ENCODE measurements around the gene C1orf50. TPM values are rescaled to one million over a fixed set of nuclear protein-coding genes. Genes with fewer than 3 reads are reported as not detected.

Gene C1orf50
- total RNA-seq, 1 experiment from 2014 or later = 5.1 TPM

DNA sequence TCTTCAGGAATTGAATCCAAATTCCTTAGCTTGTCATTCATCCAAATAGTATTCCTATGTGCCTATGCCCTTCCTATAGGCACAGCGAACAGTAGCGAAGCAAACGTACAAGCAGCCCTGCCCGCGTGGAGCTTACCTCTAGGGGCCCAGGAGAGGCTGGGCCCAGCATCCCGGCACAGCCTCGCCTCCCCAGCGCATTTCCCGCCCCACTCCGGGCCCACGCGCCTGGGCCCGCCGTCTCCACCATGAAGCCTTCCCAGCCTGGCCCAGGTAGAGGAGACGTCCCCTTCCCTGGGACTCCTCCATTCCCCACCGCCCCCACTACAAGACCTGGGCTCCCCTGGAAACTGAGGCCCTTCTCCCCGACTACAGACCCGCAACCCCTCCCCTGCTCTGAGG, 17.5 kb downstream of the C1orf50 start (continued):
- TF ChIP-seq, protein P1, sequence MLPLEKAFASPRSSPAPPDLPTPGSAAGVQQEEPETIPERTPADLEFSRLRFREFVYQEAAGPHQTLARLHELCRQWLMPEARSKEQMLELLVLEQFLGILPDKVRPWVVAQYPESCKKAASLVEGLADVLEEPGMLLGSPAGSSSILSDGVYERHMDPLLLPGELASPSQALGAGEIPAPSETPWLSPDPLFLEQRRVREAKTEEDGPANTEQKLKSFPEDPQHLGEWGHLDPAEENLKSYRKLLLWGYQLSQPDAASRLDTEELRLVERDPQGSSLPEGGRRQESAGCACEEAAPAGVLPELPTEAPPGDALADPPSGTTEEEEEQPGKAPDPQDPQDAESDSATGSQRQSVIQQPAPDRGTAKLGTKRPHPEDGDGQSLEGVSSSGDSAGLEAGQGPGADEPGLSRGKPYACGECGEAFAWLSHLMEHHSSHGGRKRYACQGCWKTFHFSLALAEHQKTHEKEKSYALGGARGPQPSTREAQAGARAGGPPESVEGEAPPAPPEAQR (CRISPR knock-in tag; IDR thresholded peaks at IDR 0.05) = no peak
- TF ChIP-seq NR2C2 (CRISPR knock-in tag; IDR thresholded peaks at IDR 0.05) = no peak
- TF ChIP-seq ZNF416 (CRISPR knock-in tag; IDR thresholded peaks at IDR 0.05) = no peak
- TF ChIP-seq, protein P2, sequence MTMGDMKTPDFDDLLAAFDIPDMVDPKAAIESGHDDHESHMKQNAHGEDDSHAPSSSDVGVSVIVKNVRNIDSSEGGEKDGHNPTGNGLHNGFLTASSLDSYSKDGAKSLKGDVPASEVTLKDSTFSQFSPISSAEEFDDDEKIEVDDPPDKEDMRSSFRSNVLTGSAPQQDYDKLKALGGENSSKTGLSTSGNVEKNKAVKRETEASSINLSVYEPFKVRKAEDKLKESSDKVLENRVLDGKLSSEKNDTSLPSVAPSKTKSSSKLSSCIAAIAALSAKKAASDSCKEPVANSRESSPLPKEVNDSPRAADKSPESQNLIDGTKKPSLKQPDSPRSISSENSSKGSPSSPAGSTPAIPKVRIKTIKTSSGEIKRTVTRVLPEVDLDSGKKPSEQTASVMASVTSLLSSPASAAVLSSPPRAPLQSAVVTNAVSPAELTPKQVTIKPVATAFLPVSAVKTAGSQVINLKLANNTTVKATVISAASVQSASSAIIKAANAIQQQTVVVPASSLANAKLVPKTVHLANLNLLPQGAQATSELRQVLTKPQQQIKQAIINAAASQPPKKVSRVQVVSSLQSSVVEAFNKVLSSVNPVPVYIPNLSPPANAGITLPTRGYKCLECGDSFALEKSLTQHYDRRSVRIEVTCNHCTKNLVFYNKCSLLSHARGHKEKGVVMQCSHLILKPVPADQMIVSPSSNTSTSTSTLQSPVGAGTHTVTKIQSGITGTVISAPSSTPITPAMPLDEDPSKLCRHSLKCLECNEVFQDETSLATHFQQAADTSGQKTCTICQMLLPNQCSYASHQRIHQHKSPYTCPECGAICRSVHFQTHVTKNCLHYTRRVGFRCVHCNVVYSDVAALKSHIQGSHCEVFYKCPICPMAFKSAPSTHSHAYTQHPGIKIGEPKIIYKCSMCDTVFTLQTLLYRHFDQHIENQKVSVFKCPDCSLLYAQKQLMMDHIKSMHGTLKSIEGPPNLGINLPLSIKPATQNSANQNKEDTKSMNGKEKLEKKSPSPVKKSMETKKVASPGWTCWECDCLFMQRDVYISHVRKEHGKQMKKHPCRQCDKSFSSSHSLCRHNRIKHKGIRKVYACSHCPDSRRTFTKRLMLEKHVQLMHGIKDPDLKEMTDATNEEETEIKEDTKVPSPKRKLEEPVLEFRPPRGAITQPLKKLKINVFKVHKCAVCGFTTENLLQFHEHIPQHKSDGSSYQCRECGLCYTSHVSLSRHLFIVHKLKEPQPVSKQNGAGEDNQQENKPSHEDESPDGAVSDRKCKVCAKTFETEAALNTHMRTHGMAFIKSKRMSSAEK (CRISPR knock-in tag; IDR thresholded peaks at IDR 0.05; ENCODE audit: borderline replicate concordance) = no peak
- TF ChIP-seq ESRRA (CRISPR knock-in tag; IDR thresholded peaks at IDR 0.05; ENCODE audit: borderline replicate concordance) = no peak
- no peak for TF ChIP-seq EMX1 (CRISPR knock-in tag; IDR thresholded peaks at IDR 0.05)
- TF ChIP-seq, protein P3, sequence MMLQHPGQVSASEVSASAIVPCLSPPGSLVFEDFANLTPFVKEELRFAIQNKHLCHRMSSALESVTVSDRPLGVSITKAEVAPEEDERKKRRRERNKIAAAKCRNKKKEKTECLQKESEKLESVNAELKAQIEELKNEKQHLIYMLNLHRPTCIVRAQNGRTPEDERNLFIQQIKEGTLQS (CRISPR knock-in tag; conservative IDR thresholded peaks at IDR 0.05) = no peak
- TF ChIP-seq, protein P4, sequence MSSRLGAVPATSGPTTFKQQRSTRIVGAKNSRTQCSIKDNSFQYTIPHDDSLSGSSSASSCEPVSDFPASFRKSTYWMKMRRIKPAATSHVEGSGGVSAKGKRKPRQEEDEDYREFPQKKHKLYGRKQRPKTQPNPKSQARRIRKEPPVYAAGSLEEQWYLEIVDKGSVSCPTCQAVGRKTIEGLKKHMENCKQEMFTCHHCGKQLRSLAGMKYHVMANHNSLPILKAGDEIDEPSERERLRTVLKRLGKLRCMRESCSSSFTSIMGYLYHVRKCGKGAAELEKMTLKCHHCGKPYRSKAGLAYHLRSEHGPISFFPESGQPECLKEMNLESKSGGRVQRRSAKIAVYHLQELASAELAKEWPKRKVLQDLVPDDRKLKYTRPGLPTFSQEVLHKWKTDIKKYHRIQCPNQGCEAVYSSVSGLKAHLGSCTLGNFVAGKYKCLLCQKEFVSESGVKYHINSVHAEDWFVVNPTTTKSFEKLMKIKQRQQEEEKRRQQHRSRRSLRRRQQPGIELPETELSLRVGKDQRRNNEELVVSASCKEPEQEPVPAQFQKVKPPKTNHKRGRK (CRISPR knock-in tag; IDR thresholded peaks at IDR 0.05; ENCODE audit: borderline replicate concordance) = no peak
- TF ChIP-seq, protein P5, sequence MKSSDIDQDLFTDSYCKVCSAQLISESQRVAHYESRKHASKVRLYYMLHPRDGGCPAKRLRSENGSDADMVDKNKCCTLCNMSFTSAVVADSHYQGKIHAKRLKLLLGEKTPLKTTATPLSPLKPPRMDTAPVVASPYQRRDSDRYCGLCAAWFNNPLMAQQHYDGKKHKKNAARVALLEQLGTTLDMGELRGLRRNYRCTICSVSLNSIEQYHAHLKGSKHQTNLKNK (CRISPR knock-in tag; IDR thresholded peaks at IDR 0.05) = no peak
- TF ChIP-seq ETV6 (CRISPR knock-in tag; IDR thresholded peaks at IDR 0.05) = no peak
- no peak for TF ChIP-seq TEAD1 (CRISPR knock-in tag; IDR thresholded peaks at IDR 0.05)
- TF ChIP-seq, protein P6, sequence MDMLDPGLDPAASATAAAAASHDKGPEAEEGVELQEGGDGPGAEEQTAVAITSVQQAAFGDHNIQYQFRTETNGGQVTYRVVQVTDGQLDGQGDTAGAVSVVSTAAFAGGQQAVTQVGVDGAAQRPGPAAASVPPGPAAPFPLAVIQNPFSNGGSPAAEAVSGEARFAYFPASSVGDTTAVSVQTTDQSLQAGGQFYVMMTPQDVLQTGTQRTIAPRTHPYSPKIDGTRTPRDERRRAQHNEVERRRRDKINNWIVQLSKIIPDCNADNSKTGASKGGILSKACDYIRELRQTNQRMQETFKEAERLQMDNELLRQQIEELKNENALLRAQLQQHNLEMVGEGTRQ (CRISPR knock-in tag; IDR thresholded peaks at IDR 0.05) = no peak
- no peak for TF ChIP-seq NFE2L1 (CRISPR knock-in tag; IDR thresholded peaks at IDR 0.05)
- TF ChIP-seq RELA (CRISPR knock-in tag; IDR thresholded peaks at IDR 0.05; ENCODE audit: borderline replicate concordance) = no peak
- TF ChIP-seq ZNF219 (CRISPR knock-in tag; IDR thresholded peaks at IDR 0.05; ENCODE audit: borderline replicate concordance) = no peak
- no peak for TF ChIP-seq KAT7 (CRISPR knock-in tag; IDR thresholded peaks at IDR 0.05; ENCODE audit: borderline replicate concordance)

DNA sequence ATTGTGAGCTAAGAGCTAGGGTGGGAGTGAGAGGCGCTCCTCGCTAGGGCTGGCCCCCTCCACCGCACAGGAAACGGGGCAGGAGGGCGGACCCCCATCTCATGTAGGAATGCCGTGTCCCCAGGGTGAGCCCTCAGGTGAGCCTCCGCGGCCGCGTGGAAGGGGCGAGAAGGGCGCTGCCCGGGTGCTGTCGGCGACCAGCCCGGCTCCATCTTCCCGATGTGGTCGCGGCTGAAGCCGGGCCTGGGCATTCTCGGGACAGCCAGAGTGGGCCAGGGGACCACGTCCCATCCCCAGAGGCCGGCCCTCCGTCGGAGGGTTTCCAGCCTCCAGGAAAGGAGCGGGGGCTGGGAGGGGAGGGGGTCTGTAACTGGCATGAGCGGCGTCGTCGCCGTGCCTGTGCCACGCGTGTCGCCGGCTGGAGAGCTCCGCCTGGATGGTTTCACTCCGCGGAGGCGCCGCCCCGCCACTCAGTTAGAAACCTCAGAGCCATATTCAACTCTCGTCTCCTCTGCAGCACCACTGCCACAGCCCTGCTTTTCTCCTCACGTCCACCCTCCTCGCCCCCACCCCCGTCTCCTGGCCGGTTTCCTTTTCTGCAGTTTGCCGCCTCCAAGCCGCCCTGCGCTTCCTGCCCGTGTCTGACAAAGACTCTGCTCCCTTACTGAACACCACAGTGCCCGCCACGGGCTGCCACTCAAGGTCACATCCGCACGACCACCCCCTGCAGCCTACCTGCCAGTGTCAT, 18.1 kb downstream of the C1orf50 start, which contains the start of gene TMEM269:
Gene TMEM269, plus strand, starts transcription at position 46 of the 748 bp plus-strand sequence. CDS start 4,903 bp downstream, outside the sequence.
- no peaks in the 10 kb centered on the region for H3K27me3 Mint-ChIP-seq (ENCODE audit: low read depth)
- ATAC-seq = peak; percentile 28
- POLR2A ChIA-PET = interaction anchor here (1.0 kb wide), 1 partner anchor 28 kb away, joined by 3 read pairs; no protein-coding TSS in a partner anchor
- CTCF ChIA-PET = no interaction called here
- peak; percentile 16 for DNase-seq (ENCODE audit: low spot score)
- H3K27ac Mint-ChIP-seq = no peak within 1 kb of the TSS
- H3K4me3 Mint-ChIP-seq = no peak within 1 kb of the TSS
- peaks cover 8% of the 10 kb centered on the region for H3K4me1 Mint-ChIP-seq
- peaks cover 4% of the 10 kb centered on the region; the same call in 1 of the 2 replicates for H3K9me3 Mint-ChIP-seq
- TF ChIP-seq GRHL2 (CRISPR knock-in tag; IDR thresholded peaks at IDR 0.05; ENCODE audit: insufficient replicate concordance, severe bottlenecking) = no peak
- no peak for TF ChIP-seq ZNF138 (CRISPR knock-in tag; conservative IDR thresholded peaks at IDR 0.05)
- TF ChIP-seq NFATC4 (CRISPR knock-in tag; IDR thresholded peaks at IDR 0.05) = no peak
- TF ChIP-seq RELA (CRISPR knock-in tag; IDR thresholded peaks at IDR 0.05; ENCODE audit: borderline replicate concordance) = no peak
- TF ChIP-seq, protein P7, sequence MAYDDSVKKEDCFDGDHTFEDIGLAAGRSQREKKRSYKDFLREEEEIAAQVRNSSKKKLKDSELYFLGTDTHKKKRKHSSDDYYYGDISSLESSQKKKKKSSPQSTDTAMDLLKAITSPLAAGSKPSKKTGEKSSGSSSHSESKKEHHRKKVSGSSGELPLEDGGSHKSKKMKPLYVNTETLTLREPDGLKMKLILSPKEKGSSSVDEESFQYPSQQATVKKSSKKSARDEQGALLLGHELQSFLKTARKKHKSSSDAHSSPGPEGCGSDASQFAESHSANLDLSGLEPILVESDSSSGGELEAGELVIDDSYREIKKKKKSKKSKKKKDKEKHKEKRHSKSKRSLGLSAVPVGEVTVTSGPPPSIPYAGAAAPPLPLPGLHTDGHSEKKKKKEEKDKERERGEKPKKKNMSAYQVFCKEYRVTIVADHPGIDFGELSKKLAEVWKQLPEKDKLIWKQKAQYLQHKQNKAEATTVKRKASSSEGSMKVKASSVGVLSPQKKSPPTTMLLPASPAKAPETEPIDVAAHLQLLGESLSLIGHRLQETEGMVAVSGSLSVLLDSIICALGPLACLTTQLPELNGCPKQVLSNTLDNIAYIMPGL (CRISPR knock-in tag; IDR thresholded peaks at IDR 0.05) = no peak
- no peak for TF ChIP-seq TCF7 (CRISPR knock-in tag; IDR thresholded peaks at IDR 0.05; ENCODE audit: low read depth)
- no peak for TF ChIP-seq TP53 (CRISPR knock-in tag; IDR thresholded peaks at IDR 0.05)
- no peak for TF ChIP-seq NFE2L1 (CRISPR knock-in tag; IDR thresholded peaks at IDR 0.05)
- TF ChIP-seq, protein P3 (CRISPR knock-in tag; conservative IDR thresholded peaks at IDR 0.05) = no peak
- TF ChIP-seq NR2C2 (CRISPR knock-in tag; IDR thresholded peaks at IDR 0.05) = no peak
- H3K36me3 Mint-ChIP-seq = peaks cover 16% of the 10 kb centered on the region
